Vagina (tissue), 2 donors: ENCODE results near the gene SEMA4B.

Experiments
- CTCF ChIP-seq, 3 experiments: fragments of 450-650 bp in 2 of 3; fragments of 200-600 bp in 1 of 3; sonication (generic) in 1 of 3; IDR thresholded peaks; one replicate each; pipeline ENCODE4 v1.5.1; 2017 to 2019; ENCODE audit warnings: antibody characterized with exemption in 3 of 3, mild to moderate bottlenecking in 2 of 3, moderate library complexity in 2 of 3
- POLR2A ChIP-seq, 2 donors: fragments of 450-650 bp; IDR thresholded peaks; one replicate each; pipeline ENCODE4 v1.6.1; 2017; ENCODE audit warnings: antibody characterized with exemption in 2 of 2, mild to moderate bottlenecking in 2 of 2, moderate library complexity in 2 of 2

GRCh38 chr15:90232196-90232595 lies 31.1 kb downstream of the SEMA4B start:
- TF ChIP-seq POLR2A (IDR thresholded peaks at IDR 0.05) (no peak), CTCF (IDR thresholded peaks at IDR 0.05) (no peak)
